RWPE2 (cell line): ENCODE data around the gene CES1.
"Not testable (repeated sequence)": the region's sequence is repeated elsewhere in the genome, so short reads cannot be mapped to it uniquely, and the experiment has no call there.

Experiments
- ATAC-seq: fragments of 200-7000 bp; cut with Tn5 transposase; 3 replicates; pipeline ENCODE4 v1.9.1; 2021; ENCODE audit warnings: low read depth
- DNase-seq: peaks from one replicate; pipeline ENCODE4 v3.0.0-alpha.2; 2020; ENCODE audit warnings: low spot score
- H3K27ac ChIP-seq: fragments of 450-650 bp; 2 replicates; pipeline ENCODE4 v1.5.1; 2017; ENCODE audit warnings: mild to moderate bottlenecking; ENCODE audit not compliant: poor library complexity, severe bottlenecking
- H3K27me3 ChIP-seq: fragments of 250-450 bp; sonication (Bioruptor Pico); 2 replicates; pipeline ENCODE4 v1.5.1; 2021; ENCODE audit warnings: mild to moderate bottlenecking, moderate library complexity; ENCODE audit not compliant: insufficient read depth, poor library complexity, severe bottlenecking
- H3K36me3 ChIP-seq: fragments of 250-450 bp; sonication (Bioruptor Pico); 2 replicates; pipeline ENCODE4 v1.5.1; 2020; ENCODE audit warnings: low read depth, mild to moderate bottlenecking, moderate library complexity
- H3K4me1 ChIP-seq: fragments of 250-450 bp; sonication (Bioruptor Pico); 2 replicates; pipeline ENCODE4 v1.5.1; 2021; ENCODE audit warnings: mild to moderate bottlenecking, moderate library complexity; ENCODE audit not compliant: insufficient read depth, poor library complexity, severe bottlenecking
- H3K4me3 ChIP-seq: fragments of 250-450 bp; sonication (Bioruptor Pico); 2 replicates; pipeline ENCODE4 v1.5.1; 2021; ENCODE audit warnings: mild to moderate bottlenecking, moderate library complexity; ENCODE audit not compliant: severe bottlenecking
- H3K9me3 ChIP-seq: fragments of 250-450 bp; sonication (Bioruptor Pico); 2 replicates; pipeline ENCODE4 v1.5.1; 2021; ENCODE audit warnings: mild to moderate bottlenecking, moderate library complexity; ENCODE audit not compliant: severe bottlenecking
- CTCF ChIP-seq: fragments of 450-650 bp; IDR thresholded peaks from one replicate; pipeline ENCODE4 v1.5.1; 2017; ENCODE audit warnings: mild to moderate bottlenecking, moderate library complexity; ENCODE audit not compliant: poor library complexity, severe bottlenecking

The CES1 gene

GRCh38 chr16:55811811-55812210 is 21.1 kb downstream of the CES1 start:
- no peak overlapping the region for H3K27ac ChIP-seq
- TF ChIP-seq CTCF = no peak
- H3K27me3 ChIP-seq = no peaks in the 10 kb centered on the region
- no peak for DNase-seq
- H3K9me3 ChIP-seq = no peaks in the 10 kb centered on the region
- no peaks in the 10 kb centered on the region for H3K4me1 ChIP-seq
- no peak for ATAC-seq
- no peak overlapping the region for H3K4me3 ChIP-seq
- H3K36me3 ChIP-seq = no peaks in the 10 kb centered on the region

DNA sequence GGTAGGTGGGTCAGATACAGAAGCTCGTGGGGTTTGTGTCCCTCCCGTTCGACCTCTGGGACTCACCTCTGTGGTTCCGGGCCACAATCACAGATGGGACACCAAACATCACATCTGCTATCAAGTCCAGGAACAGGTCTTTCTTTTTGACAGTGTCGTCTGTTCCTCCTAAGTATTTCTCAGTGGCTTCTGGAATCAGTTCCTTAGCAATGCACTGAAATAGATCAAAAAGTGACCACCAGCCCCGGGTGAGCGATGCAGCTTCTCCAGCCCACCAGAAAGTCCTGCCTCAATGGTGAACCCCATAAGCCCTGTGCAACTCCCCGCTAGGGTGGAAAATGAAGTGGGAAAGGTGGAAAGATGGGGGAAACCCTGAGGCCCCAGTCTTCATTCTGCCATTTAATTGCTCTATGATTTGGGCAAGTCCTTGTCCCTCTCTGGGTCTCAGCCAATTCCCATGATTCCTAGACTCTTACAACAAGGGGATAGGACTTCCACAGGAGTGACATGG is 22.4 kb downstream of the CES1 start:
- DNase-seq (no peak), ATAC-seq (no peak)
- TF ChIP-seq CTCF = no peak
- Histone ChIP-seq H3K4me3 (no peak overlapping the region), H3K4me1 (no peaks in the 10 kb centered on the region), H3K9me3 (no peaks in the 10 kb centered on the region), H3K36me3 (no peaks in the 10 kb centered on the region), H3K27me3 (no peaks in the 10 kb centered on the region), H3K27ac (no peak overlapping the region)

DNA sequence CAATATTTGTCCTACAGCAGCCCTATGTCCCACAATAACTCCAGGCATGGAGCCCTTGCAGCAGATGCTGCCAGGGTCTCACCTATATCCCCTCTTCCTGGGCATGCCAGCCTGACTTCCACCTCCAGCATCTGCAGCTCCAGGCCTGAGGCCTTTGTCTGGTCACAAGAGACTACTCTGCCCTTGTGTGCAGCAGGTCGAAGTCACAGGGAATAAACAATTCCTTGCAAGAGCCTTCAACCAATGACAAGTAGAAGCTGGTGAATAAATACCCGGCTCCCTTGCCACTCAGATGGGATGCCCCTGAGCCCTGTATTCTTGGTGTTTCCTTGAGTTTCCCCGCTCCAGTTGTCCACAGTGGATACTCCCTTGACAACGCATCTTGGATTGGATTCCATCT is 23.0 kb downstream of the CES1 start:
- Histone ChIP-seq H3K9me3 (no peaks in the 10 kb centered on the region), H3K27ac (no peak overlapping the region), H3K4me1 (no peaks in the 10 kb centered on the region), H3K36me3 (no peaks in the 10 kb centered on the region), H3K27me3 (no peaks in the 10 kb centered on the region), H3K4me3 (no peak overlapping the region)
- no peak for ATAC-seq
- TF ChIP-seq CTCF = no peak
- no peak for DNase-seq

DNA sequence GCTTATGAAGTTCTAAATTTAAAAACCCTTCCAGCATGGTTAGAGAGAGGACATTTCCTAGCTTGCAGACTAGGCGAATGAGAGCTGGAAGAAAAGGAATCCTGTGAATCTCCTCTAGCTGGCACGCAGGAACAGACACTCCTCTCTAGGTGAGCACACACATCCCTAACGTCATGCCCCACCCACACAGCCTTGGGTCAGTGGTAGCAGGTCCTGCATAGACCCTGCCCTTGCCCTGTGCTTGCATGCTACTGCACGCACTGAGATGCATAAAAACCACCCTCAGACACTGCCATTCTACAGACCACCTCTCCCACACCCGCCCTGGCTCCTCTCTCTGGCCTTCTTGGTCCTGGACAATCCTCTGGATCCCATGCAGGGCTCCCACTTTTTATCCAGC is 23.5 kb downstream of the CES1 start:
- no peaks in the 10 kb centered on the region for H3K36me3 ChIP-seq
- no peak overlapping the region for H3K27ac ChIP-seq
- ATAC-seq = no peak
- H3K4me1 ChIP-seq = no peaks in the 10 kb centered on the region
- no peaks in the 10 kb centered on the region for H3K9me3 ChIP-seq
- no peak for TF ChIP-seq CTCF
- no peaks in the 10 kb centered on the region for H3K27me3 ChIP-seq
- H3K4me3 ChIP-seq = no peak overlapping the region
- DNase-seq = no peak

DNA sequence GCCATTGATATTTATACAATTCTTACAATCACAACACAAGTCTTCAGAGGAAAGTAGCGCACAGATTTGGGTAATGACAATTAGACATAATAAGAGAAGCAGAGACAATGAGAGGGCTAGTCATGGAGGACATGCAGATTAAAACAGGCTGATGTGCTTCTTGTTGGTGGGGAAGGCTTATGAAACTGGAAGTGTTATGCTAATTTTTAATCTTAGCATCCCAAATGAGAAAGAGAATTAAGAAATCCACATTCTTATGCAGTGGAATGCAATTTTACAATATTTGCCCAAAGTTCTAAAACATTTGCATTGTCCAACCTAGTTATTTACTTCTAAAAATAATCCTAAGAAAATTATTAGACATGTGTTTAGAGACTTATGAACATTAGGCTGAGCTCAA is 24.6 kb downstream of the CES1 start:
- H3K27ac ChIP-seq, H3K36me3 ChIP-seq, H3K4me3 ChIP-seq, H3K4me1 ChIP-seq, DNase-seq, ATAC-seq, H3K9me3 ChIP-seq, H3K27me3 ChIP-seq: not testable (repeated sequence)

DNA sequence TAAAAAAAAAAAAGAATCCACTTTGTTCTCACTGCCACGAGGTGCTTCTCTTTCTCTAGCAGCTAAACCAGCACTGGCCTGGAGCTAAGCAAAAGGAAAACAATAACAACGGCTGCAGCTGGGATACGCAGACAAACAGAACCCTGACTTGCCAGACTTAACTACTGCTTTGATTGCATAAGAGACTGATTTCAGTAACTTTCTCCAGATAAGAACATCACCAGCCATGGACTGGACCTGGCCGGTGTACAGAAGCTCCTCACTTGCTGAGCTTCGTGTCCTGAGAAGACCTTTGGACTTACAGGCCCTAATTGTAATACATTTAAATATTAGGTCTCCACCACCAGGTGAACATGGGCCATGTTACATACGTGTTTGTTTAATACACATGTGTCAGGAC is 27.8 kb downstream of the CES1 start:
- not testable (repeated sequence) for H3K9me3 ChIP-seq, H3K4me1 ChIP-seq, ATAC-seq, H3K27me3 ChIP-seq, H3K36me3 ChIP-seq, H3K4me3 ChIP-seq, DNase-seq, H3K27ac ChIP-seq

- not testable (repeated sequence) for DNase-seq, ATAC-seq, H3K36me3 ChIP-seq, H3K4me3 ChIP-seq, H3K27me3 ChIP-seq, H3K4me1 ChIP-seq, H3K27ac ChIP-seq, H3K9me3 ChIP-seq
Measured at GRCh38 chr16:55803681-55804080, 29.2 kb downstream of the CES1 start.

GRCh38 chr16:55792934-55793374 is 39.9 kb downstream of the CES1 start:
- not testable (repeated sequence) for ATAC-seq, H3K9me3 ChIP-seq, H3K36me3 ChIP-seq, H3K27me3 ChIP-seq, DNase-seq, H3K4me1 ChIP-seq, H3K4me3 ChIP-seq, H3K27ac ChIP-seq
